ENCODE data around the gene SLITRK2.

- no peak for TF ChIP-seq POLR2A (IDR thresholded peaks at IDR 0.05)
- TF ChIP-seq, protein P1, sequence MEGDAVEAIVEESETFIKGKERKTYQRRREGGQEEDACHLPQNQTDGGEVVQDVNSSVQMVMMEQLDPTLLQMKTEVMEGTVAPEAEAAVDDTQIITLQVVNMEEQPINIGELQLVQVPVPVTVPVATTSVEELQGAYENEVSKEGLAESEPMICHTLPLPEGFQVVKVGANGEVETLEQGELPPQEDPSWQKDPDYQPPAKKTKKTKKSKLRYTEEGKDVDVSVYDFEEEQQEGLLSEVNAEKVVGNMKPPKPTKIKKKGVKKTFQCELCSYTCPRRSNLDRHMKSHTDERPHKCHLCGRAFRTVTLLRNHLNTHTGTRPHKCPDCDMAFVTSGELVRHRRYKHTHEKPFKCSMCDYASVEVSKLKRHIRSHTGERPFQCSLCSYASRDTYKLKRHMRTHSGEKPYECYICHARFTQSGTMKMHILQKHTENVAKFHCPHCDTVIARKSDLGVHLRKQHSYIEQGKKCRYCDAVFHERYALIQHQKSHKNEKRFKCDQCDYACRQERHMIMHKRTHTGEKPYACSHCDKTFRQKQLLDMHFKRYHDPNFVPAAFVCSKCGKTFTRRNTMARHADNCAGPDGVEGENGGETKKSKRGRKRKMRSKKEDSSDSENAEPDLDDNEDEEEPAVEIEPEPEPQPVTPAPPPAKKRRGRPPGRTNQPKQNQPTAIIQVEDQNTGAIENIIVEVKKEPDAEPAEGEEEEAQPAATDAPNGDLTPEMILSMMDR (IDR thresholded peaks at IDR 0.05) = no peak
- TF ChIP-seq EP300 (IDR thresholded peaks at IDR 0.05) = no peak
Observed at GRCh38 chrX:145826466-145826865, 8.8 kb downstream of the SLITRK2 start.
